K562 (cell line): ENCODE data around the gene LIX1L. TPM values are rescaled to one million over a fixed set of nuclear protein-coding genes. Genes with fewer than 3 reads are reported as not detected.

Experiments
- ATAC-seq: fragments of 200-7000 bp; cut with Tn5 transposase; 3 replicates; pipeline ENCODE4 v1.9.1; 2020; ENCODE audit warnings: moderate library complexity
- BruUV-seq: library from RNA; stranded (reverse); fragments of 400-500 nt; replicated peaks from 2 replicates; lab custom pipeline; 2021; lab: Mats Ljungman, UMichigan
- CTCF ChIA-PET: fragments of 300-600 bp; formaldehyde crosslinking; extraction: SDS; loops from one replicate; lab custom pipeline; 2021; ENCODE audit warnings: low intra/inter-chr PET ratio; lab: Yijun Ruan, JAX
- POLR2A ChIA-PET: fragments of 300-600, 350-650 bp; sonication (Branson Sonifier 250); formaldehyde crosslinking; extraction: SDS; loops from one replicate; lab custom pipeline; 2021; ENCODE audit warnings: antibody characterized with exemption, inconsistent platforms; lab: Yijun Ruan, JAX
- DNase-seq, 4 experiments: peaks; one replicate each; pipeline versions ENCODE4 v3.0.0 to v3.0.0-alpha.2; 2011 to 2018; ENCODE audit warnings: low spot score in 3 of 4, mixed read lengths in 3 of 4; ENCODE audit errors: extremely low read depth in 1 of 4
- FAIRE-seq: peaks from 2 replicates; lab custom pipeline; 2011; peaks lifted over from hg19 to GRCh38; lab: Jason Lieb, UNC
- H2AFZ ChIP-seq: 2 replicates; pipeline ENCODE4 v1.6.0; 2011; ENCODE audit warnings: low read depth, low read length, control low read depth, inconsistent platforms
- H3K27ac ChIP-seq: fragments of 200-600 bp; 3 replicates; pipeline ENCODE4 v1.8.0; 2011; ENCODE audit warnings: low read depth, mild to moderate bottlenecking, control low read depth, inconsistent platforms, low read length, moderate library complexity, mixed read lengths; ENCODE audit errors: extremely low read depth
- H3K27me3 ChIP-seq, 2 experiments: fragments of 300-600 bp in 1 of 2; 2 replicates in 1 of 2; 3 replicates in 1 of 2; pipeline versions ENCODE4 v1.6.0 to v1.8.0; 2011; ENCODE audit warnings: inconsistent platforms in 2 of 2, low read length in 2 of 2, mild to moderate bottlenecking in 1 of 2, mixed read lengths in 1 of 2, moderate library complexity in 1 of 2; ENCODE audit not compliant: control insufficient read depth in 2 of 2, insufficient read depth in 2 of 2
- H3K36me3 ChIP-seq: fragments of 300-600 bp; 3 replicates; pipeline ENCODE4 v1.8.0; 2011; ENCODE audit warnings: mild to moderate bottlenecking, low read length, inconsistent platforms; ENCODE audit not compliant: control insufficient read depth, insufficient read depth
- H3K4me1 ChIP-seq, 2 experiments: fragments of 200-600 bp in 1 of 2; replicated peaks in 1 of 2; 2 replicates in 1 of 2; 3 replicates in 1 of 2; pipeline versions ENCODE4 v1.5.1 to v1.8.0; 2011; ENCODE audit warnings: inconsistent platforms in 2 of 2, low read length in 2 of 2, mild to moderate bottlenecking in 1 of 2, mixed read lengths in 1 of 2, moderate library complexity in 1 of 2; ENCODE audit not compliant: control insufficient read depth in 2 of 2, insufficient read depth in 2 of 2
- H3K4me2 ChIP-seq: 2 replicates; pipeline ENCODE4 v1.6.1; 2011; ENCODE audit warnings: low read length, control low read depth, inconsistent platforms, mixed read lengths; ENCODE audit not compliant: insufficient read depth
- H3K4me3 ChIP-seq: fragments of 200-600 bp; sonication (generic), shearing (Covaris generic); 2 replicates; pipeline ENCODE4 v1.5.1; 2016; ENCODE audit warnings: control low read depth, inconsistent platforms
- H3K79me2 ChIP-seq: fragments of 200-600 bp; 3 replicates; pipeline ENCODE4 v1.8.0; 2011; ENCODE audit warnings: low read length, inconsistent platforms; ENCODE audit not compliant: control insufficient read depth, insufficient read depth
- H3K9ac ChIP-seq, 2 experiments: 2 replicates each; pipeline versions ENCODE4 v1.6.0 to v1.6.1; 2011; ENCODE audit warnings: low read depth in 2 of 2, low read length in 2 of 2, control low read depth in 1 of 2, inconsistent platforms in 1 of 2, mild to moderate bottlenecking in 1 of 2, mixed read lengths in 1 of 2; ENCODE audit not compliant: insufficient read depth in 1 of 2
- H3K9me1 ChIP-seq: one replicate; pipeline ENCODE4 v1.6.0; 2011; ENCODE audit warnings: inconsistent platforms, mild to moderate bottlenecking, low read length, moderate library complexity; ENCODE audit not compliant: control insufficient read depth, insufficient read depth
- H3K9me3 ChIP-seq: replicated peaks from 2 replicates; pipeline ENCODE4 v1.5.1; 2011; ENCODE audit warnings: low read depth, low read length, inconsistent platforms; ENCODE audit not compliant: control insufficient read depth, insufficient read depth
- H4K20me1 ChIP-seq: replicated peaks from 2 replicates; pipeline ENCODE4 v1.6.1; 2011; ENCODE audit warnings: low read length, inconsistent platforms, mixed read lengths; ENCODE audit not compliant: control insufficient read depth, insufficient read depth
- CHAMP1 ChIP-seq: fragments of 450-650 bp; IDR thresholded peaks from 2 replicates; pipeline ENCODE4 v1.6.1; 2016; ENCODE audit warnings: mild to moderate bottlenecking
- ERF ChIP-seq: fragments of 450-650 bp; formaldehyde crosslinking; IDR thresholded peaks from 2 replicates; pipeline ENCODE4 v1.4.0; 2020; ENCODE audit warnings: mild to moderate bottlenecking, mixed read lengths
- FOXA3 ChIP-seq, 2 experiments: fragments of 450-650 bp in 1 of 2; sonication (generic) in 1 of 2; formaldehyde crosslinking; IDR thresholded peaks in 1 of 2; conservative IDR thresholded peaks in 1 of 2; 2 replicates each; pipeline versions ENCODE4 v1.4.0 to v1.8.0; 2020 to 2022; ENCODE audit warnings: mild to moderate bottlenecking in 2 of 2, missing genetic modification reagents in 1 of 2
- HDAC1 ChIP-seq, 2 experiments: fragments of 450-650 bp; IDR thresholded peaks; 2 replicates each; pipeline ENCODE4 v1.6.1; 2016 to 2017; ENCODE audit warnings: inconsistent platforms in 1 of 2, mild to moderate bottlenecking in 1 of 2, moderate library complexity in 1 of 2
- MEIS2 ChIP-seq: fragments of 450-650 bp; IDR thresholded peaks from 2 replicates; pipeline ENCODE4 v1.6.1; 2014; ENCODE audit warnings: mild to moderate bottlenecking; ENCODE audit not compliant: partially characterized antibody
- NFRKB ChIP-seq: fragments of 450-650 bp; IDR thresholded peaks from 2 replicates; pipeline ENCODE4 v1.6.1; 2016; ENCODE audit warnings: low read depth
- NR2C1 ChIP-seq, 2 experiments: fragments of 450-650 bp; IDR thresholded peaks; 2 replicates each; pipeline ENCODE4 v1.6.1; 2017; ENCODE audit warnings: mild to moderate bottlenecking in 2 of 2, antibody characterized with exemption in 1 of 2, inconsistent platforms in 1 of 2, missing compliant biosample characterization in 1 of 2, missing genetic modification characterization in 1 of 2
- PML ChIP-seq: IDR thresholded peaks from 2 replicates; pipeline ENCODE4 v1.6.1; 2012; ENCODE audit warnings: low read length, inconsistent platforms
- POLR2H ChIP-seq: IDR thresholded peaks from 2 replicates; pipeline ENCODE4 v1.6.1; 2016; ENCODE audit warnings: missing genetic modification characterization, low read depth, mild to moderate bottlenecking, control low read depth, missing compliant biosample characterization, moderate library complexity
- ZNF253 ChIP-seq: fragments of 250-450 bp; sonication (Bioruptor Pico); conservative IDR thresholded peaks from 2 replicates; pipeline ENCODE4 v1.6.1; 2021; ENCODE audit warnings: mild to moderate bottlenecking
- ZNF449 ChIP-seq: fragments of 250-450 bp; sonication (Bioruptor Pico); IDR thresholded peaks from 2 replicates; pipeline ENCODE4 v1.8.0; 2022; ENCODE audit warnings: moderate library complexity, mild to moderate bottlenecking, inconsistent platforms
- ZNF639 ChIP-seq, 2 experiments: fragments of 200-800 bp in 1 of 2; sonication (Bioruptor generic) in 1 of 2; sonication (generic) in 1 of 2; formaldehyde crosslinking in 1 of 2; IDR thresholded peaks in 1 of 2; conservative IDR thresholded peaks in 1 of 2; 2 replicates each; pipeline versions ENCODE4 v1.5.0 to v1.6.1; 2016 to 2020; ENCODE audit warnings: missing compliant biosample characterization in 1 of 2, missing genetic modification characterization in 1 of 2, missing genetic modification reagents in 1 of 2
- ZNF695 ChIP-seq: fragments of 450-650 bp; formaldehyde crosslinking; IDR thresholded peaks from 2 replicates; pipeline ENCODE4 v1.4.0; 2020; ENCODE audit warnings: mild to moderate bottlenecking, moderate library complexity
- WGBS: fragments of 100-300 bp; shearing (Covaris generic); methylation state at CpG from one replicate; pipeline ENCODE4 v1.1.6; 2016; ENCODE audit warnings: low coverage, mixed read lengths; ENCODE audit not compliant: insufficient coverage; ENCODE audit errors: missing lambda C conversion rate; 5-methylcytosine and 5-hydroxymethylcytosine counted together
- in situ Hi-C: fragments of 300-500 bp; cut with MboI; formaldehyde crosslinking; loops from 4 replicates; pipeline ENCODE4 v1.15.0; 2018; ENCODE audit warnings: inconsistent platforms, mixed read lengths
- intact Hi-C: fragments of 100-400 bp; cut with micrococcal nuclease; formaldehyde crosslinking; loops from 2 replicates; pipeline ENCODE4 v1.14.2; 2022
- polyA plus RNA-seq, 8 experiments: library from polyadenylated mRNA; depleted of rRNA in 4 of 8; stranded (reverse) in 5 of 8; unstranded in 3 of 8; fragments of >200 nt; fragmentation: Nextera tagmentation in 2 of 8; fragmentation: Illumina TruSeq in 1 of 8; extraction: Ambion mirVana in 2 of 8; extraction: Trizol in 1 of 8; gene quantifications; 2 replicates each; pipeline versions ENCODE4 v1.2.1 to v1.2.3, GENCODE V29; 2011 to 2014; ENCODE audit warnings: inconsistent platforms in 1 of 8, missing spikeins in 1 of 8
- total RNA-seq, 7 experiments: library from RNA; depleted of rRNA in 6 of 7; stranded (reverse); fragments of >200 nt in 6 of 7; fragmentation: Illumina TruSeq in 2 of 7; extraction: Trizol in 2 of 7; gene quantifications; 2 replicates each; pipeline versions ENCODE4 v1.2.1 to v1.2.3, GENCODE V29; 2011 to 2021; ENCODE audit warnings: low replicate concordance in 1 of 7

LIX1L gene
- total and polyA plus RNA-seq, 9 of the 15 experiments (the other 6 are each of a cell fraction or from before 2014, with no cell fraction given) = 4.6 to 26.5 (median 12.5) TPM

- no peak for FAIRE-seq
- Histone ChIP-seq H3K36me3 (peaks cover 39% of the 10 kb centered on the region), H3K9me1 (peaks cover 3% of the 10 kb centered on the region), H4K20me1 (peaks cover 41% of the 10 kb centered on the region), H3K4me1 (peaks cover 14 to 29% of the 10 kb centered on the region in 2 experiments; a peak in 3 of 5 replicates), H3K4me3 (peak overlapping the region; percentile 85), H3K4me2 (peak overlapping the region; percentile 97), H3K9me3 (no peaks in the 10 kb centered on the region), H3K79me2 (peaks cover 63% of the 10 kb centered on the region), H2AFZ (peak overlapping the region; percentile 81), H3K27me3 (no peaks in the 10 kb centered on the region), H3K27ac (peak overlapping the region; percentile 99), H3K9ac (peak overlapping the region; percentile 94 to 100; a peak in 3 of 4 replicates)
- BruUV-seq = TSS peak; percentile 97
- intact Hi-C loops (no loop called here), in situ Hi-C loops (no loop called here)
- peak in 3 of 4 experiments; percentile 21 to 71 (median 62) for DNase-seq
- ChIA-PET POLR2A (interaction anchor here (0.8 to 14.0 kb wide), 7 partner anchors 9 to 70 kb away, joined by 3 to 320 read pairs (median 7); partner anchors contain the start of genes HJV and RBM8A), CTCF (interaction anchor here (1.4 kb wide), 1 partner anchor 10 kb away, joined by 4 read pairs; no protein-coding TSS in a partner anchor)
- ATAC-seq = peak; percentile 35
- WGBS = 8% methylated on average over 10 of the region's 12 CpGs
- TF ChIP-seq ZNF695 (CRISPR knock-in tag) (0 out of 2 replicates have a peak, but pooled peaks have one; percentile 32), HDAC1 (IDR thresholded peaks at IDR 0.05) (peak in 1 of 2 experiments; percentile 48; a peak in 1 of 4 replicates), POLR2H (tag) (no peak), MEIS2 (peak; percentile 28), ZNF639 (CRISPR knock-in tag; conservative IDR thresholded peaks at IDR 0.05 in 1 of 2, IDR thresholded peaks at IDR 0.05 in 1 of 2) (no peak), FOXA3 (CRISPR knock-in tag; conservative IDR thresholded peaks at IDR 0.05 in 1 of 2, IDR thresholded peaks at IDR 0.05 in 1 of 2) (peak in 1 of 2 experiments; percentile 52; a peak in 2 of 4 replicates), ERF (CRISPR knock-in tag) (peak; percentile 55; the same call in 1 of the 2 replicates), ZNF449 (CRISPR knock-in tag) (0 out of 2 replicates have a peak, but pooled peaks have one; percentile 20), NR2C1 (IDR thresholded peaks at IDR 0.05) (no peak), NR2C1 (tag; IDR thresholded peaks at IDR 0.05) (no peak), PML (peak; percentile 44; the same call in 1 of the 2 replicates), CHAMP1 (no peak), NFRKB (peak; percentile 92; the same call in 1 of the 2 replicates), ZNF253 (CRISPR knock-in tag) (0 out of 2 replicates have a peak, but pooled peaks have one; percentile 57)
Measured at GRCh38 chr1:145997016-145997717, 39.4 kb upstream of the LIX1L start.
